ENCODE results near the gene CFAP97.

GRCh38 chr4:185171373-185172071, 32.3 kb downstream of the CFAP97 start:
- no peak for TF ChIP-seq CTCF (IDR thresholded peaks at IDR 0.05)
- no peak for TF ChIP-seq POLR2A (IDR thresholded peaks at IDR 0.05)

Measured in body of pancreas (tissue), 4 donors.